Stomach (tissue), 9 donors: ENCODE results near the gene CHCHD2. TPM values are rescaled to one million over a fixed set of nuclear protein-coding genes. Genes with fewer than 3 reads are reported as not detected.
A peak's percentile ranks its signal among the peaks of the same experiment; 100 is the strongest.
"Not testable (repeated sequence)": the region's sequence is repeated elsewhere in the genome, so short reads cannot be mapped to it uniquely, and the experiment has no call there.

Source experiments
- DNase-seq, 2 donors: peaks; one replicate each; pipeline versions ENCODE4 v3.0.0 to v3.0.0-alpha.2; 2013 to 2019
- H3K27ac ChIP-seq, 5 donors: fragments of 200-600 bp in 4 of 5; sonication (generic) in 4 of 5; one replicate each; pipeline ENCODE4 v1.5.1; 2013 to 2019; ENCODE audit warnings: mild to moderate bottlenecking in 1 of 5, moderate library complexity in 1 of 5
- H3K27me3 ChIP-seq, 3 donors: fragments of 200-600 bp; sonication (generic); one replicate each; pipeline ENCODE4 v1.5.1; 2017 to 2019; ENCODE audit warnings: mixed run types in 1 of 3
- H3K36me3 ChIP-seq, 4 donors: fragments of 200-600 bp; sonication (generic); 1 replicate in 3 of 4; 2 replicates in 1 of 4; pipeline ENCODE4 v1.5.1; 2016 to 2019
- H3K4me1 ChIP-seq, 4 donors: fragments of 200-600 bp; sonication (generic); one replicate each; pipeline ENCODE4 v1.5.1; 2016 to 2019
- H3K4me3 ChIP-seq, 4 donors: fragments of 200-600 bp; sonication (generic) in 3 of 4; one replicate each; pipeline ENCODE4 v1.5.1; 2016 to 2019; ENCODE audit warnings: mild to moderate bottlenecking in 1 of 4
- H3K9me3 ChIP-seq, 4 donors: fragments of 200-600 bp; sonication (generic); one replicate each; pipeline ENCODE4 v1.5.1; 2016 to 2019
- EP300 ChIP-seq: sonication (generic); formaldehyde crosslinking; IDR thresholded peaks from one replicate; pipeline ENCODE4 v1.6.1; 2017; ENCODE audit warnings: antibody characterized with exemption
- POLR2A ChIP-seq, 4 donors: fragments of 450-650 bp; IDR thresholded peaks; one replicate each; pipeline ENCODE4 v1.6.1; 2016; ENCODE audit warnings: antibody characterized with exemption in 4 of 4, control low read depth in 2 of 4, mild to moderate bottlenecking in 1 of 4, moderate library complexity in 1 of 4
- POLR2AphosphoS5 ChIP-seq, 3 donors: sonication (generic); formaldehyde crosslinking; IDR thresholded peaks; one replicate each; pipeline ENCODE4 v1.6.1; 2016; ENCODE audit warnings: antibody characterized with exemption in 3 of 3
- WGBS, 5 donors: extraction: QIAGEN DNeasy Blood & Tissue Kit in 3 of 5; methylation state at CpG; one replicate each; pipeline versions ENCODE4 v1.1.5 to v1.1.7; 2013 to 2018; 5-methylcytosine and 5-hydroxymethylcytosine counted together
- intact Hi-C: fragments of 100-400 bp; cut with DNase I; formaldehyde crosslinking; loops from one replicate; pipeline ENCODE4 v1.15.1; 2023; ENCODE audit warnings: low total_unique reads
- polyA plus RNA-seq, 3 donors: library from polyadenylated mRNA; stranded (reverse); fragments of 200-250 nt; gene quantifications; one replicate each; pipeline ENCODE4 v1.2.3, GENCODE V29; 2013
- total RNA-seq, 5 donors: library from RNA; depleted of rRNA; stranded (reverse); fragments of >200 nt; gene quantifications; one replicate each; pipeline versions ENCODE4 v1.1.0 to v1.2.3, GENCODE V29; 2014 to 2016
- TF ChIP-seq, protein P1 (sequence below), 7 experiments: fragments of 450-650 bp in 4 of 7; fragments of 200-600 bp in 3 of 7; sonication (generic) in 3 of 7; IDR thresholded peaks; one replicate each; pipeline ENCODE4 v1.5.1; 2016 to 2019; ENCODE audit warnings: antibody characterized with exemption in 7 of 7, control low read depth in 2 of 7, mild to moderate bottlenecking in 1 of 7
- donor health status: healthy with polysubstance abuse.
- donor health status: Bipolar disorder and iron deficiency.
- donor health status: healthy.

The CHCHD2 gene
- total and polyA plus RNA-seq, 8 donors, result 43.7 to 710 (median 215) TPM

DNA sequence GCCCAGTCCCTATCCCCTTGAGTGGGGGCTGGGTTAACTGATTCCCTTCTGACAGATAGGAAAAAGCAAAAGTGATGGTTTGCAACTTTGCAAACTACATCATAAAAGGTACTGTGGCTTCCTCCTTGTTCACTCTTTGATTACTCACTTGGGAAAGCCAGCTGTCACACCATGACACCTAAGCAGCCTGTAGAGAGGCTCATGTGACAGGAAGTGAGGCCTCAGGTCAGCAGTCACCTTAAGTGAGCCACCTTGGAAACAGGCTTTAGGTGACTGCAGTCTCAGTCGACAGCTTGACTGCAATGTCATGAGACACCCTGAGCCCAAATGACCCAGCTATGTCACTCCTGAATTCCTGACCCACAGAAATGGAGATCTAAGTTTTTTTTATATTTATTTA lies 4.3 kb upstream of the CHCHD2 start:
- H3K4me3 ChIP-seq, result no peak overlapping the region
- no peak for DNase-seq
- TF ChIP-seq EP300 (no peak), POLR2A (IDR thresholded peaks at IDR 0.05) (no peak), POLR2AphosphoS5 (IDR thresholded peaks at IDR 0.05) (no peak)
- TF ChIP-seq, protein P1, sequence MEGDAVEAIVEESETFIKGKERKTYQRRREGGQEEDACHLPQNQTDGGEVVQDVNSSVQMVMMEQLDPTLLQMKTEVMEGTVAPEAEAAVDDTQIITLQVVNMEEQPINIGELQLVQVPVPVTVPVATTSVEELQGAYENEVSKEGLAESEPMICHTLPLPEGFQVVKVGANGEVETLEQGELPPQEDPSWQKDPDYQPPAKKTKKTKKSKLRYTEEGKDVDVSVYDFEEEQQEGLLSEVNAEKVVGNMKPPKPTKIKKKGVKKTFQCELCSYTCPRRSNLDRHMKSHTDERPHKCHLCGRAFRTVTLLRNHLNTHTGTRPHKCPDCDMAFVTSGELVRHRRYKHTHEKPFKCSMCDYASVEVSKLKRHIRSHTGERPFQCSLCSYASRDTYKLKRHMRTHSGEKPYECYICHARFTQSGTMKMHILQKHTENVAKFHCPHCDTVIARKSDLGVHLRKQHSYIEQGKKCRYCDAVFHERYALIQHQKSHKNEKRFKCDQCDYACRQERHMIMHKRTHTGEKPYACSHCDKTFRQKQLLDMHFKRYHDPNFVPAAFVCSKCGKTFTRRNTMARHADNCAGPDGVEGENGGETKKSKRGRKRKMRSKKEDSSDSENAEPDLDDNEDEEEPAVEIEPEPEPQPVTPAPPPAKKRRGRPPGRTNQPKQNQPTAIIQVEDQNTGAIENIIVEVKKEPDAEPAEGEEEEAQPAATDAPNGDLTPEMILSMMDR (IDR thresholded peaks at IDR 0.05), result no peak
- intact Hi-C loops, result no loop called here
- WGBS, 5 donors, result 78 to 94% (median 83%) methylated on average over 1 of the region's 1 CpG
- peaks cover 0 to 7% (median 0%) of the 10 kb centered on the region in 3 donors for H3K27me3 ChIP-seq
- H3K9me3 ChIP-seq, result no peaks in the 10 kb centered on the region
- no peak overlapping the region for H3K27ac ChIP-seq
- no peaks in the 10 kb centered on the region for H3K36me3 ChIP-seq
- peaks cover under 1 to 14% (median 5%) of the 10 kb centered on the region in 4 donors for H3K4me1 ChIP-seq

DNA sequence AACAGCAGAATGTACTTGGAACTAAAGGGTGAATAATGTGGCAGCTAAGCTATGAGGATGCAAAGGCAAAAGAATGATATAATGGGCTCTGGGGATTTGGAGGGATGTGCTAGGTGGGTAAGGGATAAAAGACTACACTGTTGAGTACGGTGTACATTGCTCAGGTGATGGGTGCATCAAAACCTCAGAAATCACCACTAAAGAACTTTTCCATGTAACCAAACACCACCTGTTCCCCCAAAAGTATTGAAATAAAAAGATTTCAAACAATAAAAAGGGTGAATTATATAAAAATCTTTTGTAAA lies 1.6 kb upstream of the CHCHD2 start:
- intact Hi-C loops, result no loop called here
- no peak overlapping the region for H3K27ac ChIP-seq
- H3K9me3 ChIP-seq, result no peaks in the 10 kb centered on the region
- 90 to 100% (median 100%) methylated on average over 1 of the region's 1 CpG for WGBS, 5 donors
- H3K4me3 ChIP-seq, result no peak overlapping the region
- peaks cover 10 to 30% (median 21%) of the 10 kb centered on the region in 4 donors for H3K4me1 ChIP-seq
- no peaks in the 10 kb centered on the region for H3K27me3 ChIP-seq
- no peak for DNase-seq
- H3K36me3 ChIP-seq, result peaks cover 14 to 19% (median 18%) of the 10 kb centered on the region in 4 donors
- TF ChIP-seq POLR2A (IDR thresholded peaks at IDR 0.05), result no peak
- TF ChIP-seq, protein P1 (IDR thresholded peaks at IDR 0.05), result no peak

DNA sequence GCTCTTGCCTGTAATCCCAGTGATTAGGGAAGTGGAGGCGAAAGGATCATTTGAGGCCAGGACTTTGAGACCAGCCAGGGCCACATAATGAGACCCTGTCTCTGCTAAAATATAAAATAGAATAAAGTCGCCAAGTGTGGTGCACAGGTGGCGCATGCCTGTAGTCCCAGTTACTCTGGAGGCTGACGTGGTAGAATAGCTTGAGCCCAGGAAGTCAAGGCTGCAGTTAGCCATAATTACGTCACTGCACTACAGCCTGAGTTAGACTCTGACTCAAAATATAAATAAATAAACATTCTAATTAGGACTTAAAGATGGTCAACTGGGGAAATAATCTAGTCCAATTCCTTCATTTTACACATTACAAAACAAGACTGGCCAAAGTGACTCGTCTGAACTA lies 768 bp downstream of the CHCHD2 start:
- intact Hi-C loops, result no loop called here
- Histone ChIP-seq H3K27ac (peak overlapping the region; percentile 50 to 98 (median 95)), H3K4me3 (peak overlapping the region; percentile 71 to 93 (median 79)), H3K4me1 (peaks cover 10 to 30% (median 21%) of the 10 kb centered on the region in 4 donors), H3K36me3 (peaks cover 38 to 43% (median 42%) of the 10 kb centered on the region in 4 donors), H3K9me3 (no peaks in the 10 kb centered on the region), H3K27me3 (no peaks in the 10 kb centered on the region)
- WGBS, 5 donors, result 7 to 18% (median 11%) methylated on average over 6 of the region's 6 CpGs
- no peak for TF ChIP-seq EP300
- TF ChIP-seq POLR2AphosphoS5 (IDR thresholded peaks at IDR 0.05), result no peak
- TF ChIP-seq POLR2A (IDR thresholded peaks at IDR 0.05), result no peak
- TF ChIP-seq, protein P1 (IDR thresholded peaks at IDR 0.05), result no peak
- DNase-seq, result peak in 1 of 2 donors; percentile 86

DNA sequence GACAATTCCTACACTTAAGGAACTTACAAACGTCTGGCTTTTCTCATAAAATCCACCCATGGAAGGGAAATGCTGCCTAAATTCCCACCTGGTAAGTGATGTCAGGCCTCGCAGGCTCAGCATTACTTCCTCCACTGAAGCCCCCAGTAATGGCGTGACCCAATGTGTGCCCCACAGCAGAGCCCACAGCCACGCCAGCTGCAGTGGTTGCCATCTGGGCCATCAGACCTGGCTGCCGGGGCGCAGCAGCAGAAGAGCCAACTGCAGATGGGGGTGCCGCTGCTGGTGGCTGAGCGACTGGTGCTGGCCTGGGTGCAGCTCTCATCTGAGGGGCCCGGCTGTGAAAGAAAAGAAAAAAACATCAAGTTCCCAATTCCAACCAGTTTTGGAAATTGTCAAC lies 2.1 kb downstream of the CHCHD2 start:
- peaks cover 10 to 30% (median 21%) of the 10 kb centered on the region in 4 donors for H3K4me1 ChIP-seq
- H3K27me3 ChIP-seq, intact Hi-C loops, H3K4me3 ChIP-seq, DNase-seq, H3K27ac ChIP-seq, H3K9me3 ChIP-seq: not testable (repeated sequence)
- peaks cover 49 to 56% (median 55%) of the 10 kb centered on the region in 4 donors for H3K36me3 ChIP-seq
- WGBS, 5 donors, result 85 to 92% (median 89%) methylated on average over 9 of the region's 9 CpGs

DNA sequence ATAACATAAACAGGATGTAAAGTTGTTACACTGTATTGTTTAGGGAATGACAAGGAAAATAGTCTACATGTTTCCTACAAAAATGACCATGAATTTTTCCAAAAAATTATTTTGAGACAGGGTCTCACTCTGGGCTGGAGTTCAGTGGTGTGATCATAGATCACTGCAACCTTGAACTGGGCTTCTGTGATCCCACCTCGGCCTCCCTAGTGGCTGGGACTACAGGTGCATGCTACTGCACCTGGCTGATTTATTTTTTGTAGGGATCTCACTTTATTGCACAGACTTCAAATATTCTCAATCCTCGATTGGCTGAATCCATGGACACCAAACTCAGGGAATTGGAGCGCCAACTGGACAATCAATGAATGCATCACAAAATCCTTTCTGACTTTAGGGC lies 6.6 kb downstream of the CHCHD2 start:
- Histone ChIP-seq H3K27me3 (no peaks in the 10 kb centered on the region), H3K4me3 (no peak overlapping the region), H3K27ac (no peak overlapping the region), H3K36me3 (peaks cover 49 to 69% (median 65%) of the 10 kb centered on the region in 4 donors), H3K9me3 (no peaks in the 10 kb centered on the region), H3K4me1 (peaks cover 10 to 30% (median 17%) of the 10 kb centered on the region in 4 donors)
- DNase-seq, result no peak
- intact Hi-C loops, result no loop called here
- TF ChIP-seq POLR2A (IDR thresholded peaks at IDR 0.05) (no peak), POLR2AphosphoS5 (IDR thresholded peaks at IDR 0.05) (no peak), EP300 (no peak)
- TF ChIP-seq, protein P1 (IDR thresholded peaks at IDR 0.05), result no peak
- 90 to 98% (median 93%) methylated on average over 3 of the region's 3 CpGs for WGBS, 5 donors

DNA sequence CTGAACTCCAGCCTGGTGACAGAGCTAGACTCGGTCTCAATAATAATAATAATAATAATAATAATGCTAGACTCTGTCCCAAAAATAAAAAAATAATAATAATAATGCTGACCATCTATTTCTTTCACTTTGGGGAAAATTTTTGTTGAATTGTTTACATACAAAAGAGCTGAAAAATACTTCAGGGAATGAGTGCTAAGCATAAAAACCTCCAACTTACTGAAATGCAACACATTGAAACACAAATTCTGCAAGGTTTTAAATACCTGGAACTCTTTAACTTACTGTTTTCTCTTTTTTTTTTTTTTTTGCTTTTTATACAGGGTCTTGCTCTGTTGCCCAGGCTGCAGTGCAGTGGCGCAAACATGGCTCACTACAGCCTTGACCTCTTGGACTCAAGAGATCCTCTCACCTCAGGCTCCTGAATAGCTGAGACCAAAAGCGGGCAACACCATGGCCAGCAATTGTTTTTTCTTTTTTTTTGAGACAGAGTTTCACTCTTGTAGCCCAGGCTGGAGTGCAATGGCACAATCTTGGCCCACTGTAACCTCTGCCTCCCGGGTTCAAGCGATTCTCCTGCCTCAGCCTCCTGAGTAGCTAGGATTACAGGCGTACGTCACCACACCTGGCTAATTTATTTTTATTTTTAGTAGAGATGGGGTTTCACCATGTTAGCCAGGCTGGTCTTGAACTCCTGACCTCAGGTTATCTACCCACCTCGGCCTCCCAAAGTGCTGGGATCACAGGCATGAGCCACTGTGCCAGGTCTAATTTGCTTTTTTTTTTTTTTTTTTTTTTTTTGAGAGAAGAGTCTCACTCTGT lies 7.9 kb downstream of the CHCHD2 start:
- Histone ChIP-seq H3K27ac (peak overlapping the region in 2 of 5 donors; percentile 5 to 12), H3K36me3 (peaks cover 40 to 56% (median 53%) of the 10 kb centered on the region in 4 donors), H3K4me1 (peaks cover 6 to 20% (median 10%) of the 10 kb centered on the region in 4 donors)
- H3K4me3 ChIP-seq, H3K9me3 ChIP-seq, H3K27me3 ChIP-seq, DNase-seq, intact Hi-C loops: not testable (repeated sequence)
- 80 to 92% (median 86%) methylated on average over 8 of the region's 8 CpGs for WGBS, 5 donors
